ENCODE measurements around the gene ZNF516. TPM values are rescaled to one million over a fixed set of nuclear protein-coding genes. Genes with fewer than 3 reads are reported as not detected.

The ZNF516 gene
- total and polyA plus RNA-seq, 2 experiments from 2014 or later, result 17.0 to 78.6 TPM

GRCh38 chr18:76451396-76452331 lies 43.4 kb downstream of the ZNF516 start:
- peaks cover 84% of the 10 kb centered on the region for H3K4me1 ChIP-seq (ENCODE audit: low read depth)

GRCh38 chr18:76450452-76451395 lies 44.3 kb downstream of the ZNF516 start:
- Histone ChIP-seq H3K9me3 (ENCODE audit: low read depth) (no peaks in the 10 kb centered on the region), H3K36me3 (no peaks in the 10 kb centered on the region), H3K4me1 (ENCODE audit: low read depth) (peaks cover 81% of the 10 kb centered on the region), H3K4me3 (peak overlapping the region; percentile 26), H3K27me3 (no peaks in the 10 kb centered on the region), H3K27ac (peak overlapping the region; percentile 86)
- DNase-seq (ENCODE audit: low read depth in 1 of 2, low spot score in 1 of 2), result peak; percentile 65 to 75
- no peak for TF ChIP-seq CTCF (IDR thresholded peaks at IDR 0.05; ENCODE audit: low read depth, low read length)

More at GRCh38 chr18:76451396-76452331, 43.4 kb downstream of the ZNF516 start:
- no peak for TF ChIP-seq CTCF (IDR thresholded peaks at IDR 0.05; ENCODE audit: low read depth, low read length)
- DNase-seq (ENCODE audit: low read depth in 1 of 2, low spot score in 1 of 2), result no peak
- peak overlapping the region; percentile 26 for H3K4me3 ChIP-seq
- H3K27ac ChIP-seq, result peak overlapping the region; percentile 86
- H3K27me3 ChIP-seq, result no peaks in the 10 kb centered on the region
- no peaks in the 10 kb centered on the region for H3K9me3 ChIP-seq (ENCODE audit: low read depth)
- no peaks in the 10 kb centered on the region for H3K36me3 ChIP-seq

GRCh38 chr18:76449111-76449453 lies 46.0 kb downstream of the ZNF516 start:
- Histone ChIP-seq H3K36me3 (no peaks in the 10 kb centered on the region), H3K27me3 (no peaks in the 10 kb centered on the region), H3K27ac (no peak overlapping the region), H3K4me1 (ENCODE audit: low read depth) (peaks cover 71% of the 10 kb centered on the region), H3K9me3 (ENCODE audit: low read depth) (no peaks in the 10 kb centered on the region), H3K4me3 (no peak overlapping the region)
- no peak for DNase-seq (ENCODE audit: low read depth in 1 of 2, low spot score in 1 of 2)
- TF ChIP-seq CTCF (IDR thresholded peaks at IDR 0.05; ENCODE audit: low read depth, low read length), result no peak

- Histone ChIP-seq H3K4me3 (no peak overlapping the region), H3K27me3 (no peaks in the 10 kb centered on the region), H3K27ac (no peak overlapping the region), H3K36me3 (no peaks in the 10 kb centered on the region), H3K9me3 (ENCODE audit: low read depth) (no peaks in the 10 kb centered on the region), H3K4me1 (ENCODE audit: low read depth) (peaks cover 65% of the 10 kb centered on the region)
- TF ChIP-seq CTCF (IDR thresholded peaks at IDR 0.05; ENCODE audit: low read depth, low read length), result no peak
- DNase-seq (ENCODE audit: low read depth in 1 of 2, low spot score in 1 of 2), result no peak
Observed at GRCh38 chr18:76448256-76449110, 46.6 kb downstream of the ZNF516 start.
